Endothelial cell (in vitro differentiated cells): ENCODE data around the gene DDX18. TPM values are rescaled to one million over a fixed set of nuclear protein-coding genes. Genes with fewer than 3 reads are reported as not detected.
A peak's percentile ranks its signal among the peaks of the same experiment; 100 is the strongest.
"Not testable (repeated sequence)": the region's sequence is repeated elsewhere in the genome, so short reads cannot be mapped to it uniquely, and the experiment has no call there.

Source experiments
- DNase-seq: peaks from one replicate; pipeline ENCODE4 v3.0.0; 2021; ENCODE audit warnings: low spot score
- H3K27ac Mint-ChIP-seq: one replicate; pipeline ENCODE4 v1.8.0; 2021; ENCODE audit warnings: mixed read lengths, inconsistent platforms; ENCODE audit not compliant: unreplicated experiment
- H3K27me3 Mint-ChIP-seq: one replicate; pipeline ENCODE4 v1.8.0; 2021; ENCODE audit warnings: mild to moderate bottlenecking, moderate library complexity, mixed read lengths, inconsistent platforms; ENCODE audit not compliant: unreplicated experiment
- H3K36me3 Mint-ChIP-seq: one replicate; pipeline ENCODE4 v1.8.0; 2021; ENCODE audit warnings: mild to moderate bottlenecking, low read depth, mixed read lengths, inconsistent platforms; ENCODE audit not compliant: unreplicated experiment
- H3K4me1 Mint-ChIP-seq: one replicate; pipeline ENCODE4 v1.8.0; 2021; ENCODE audit warnings: mild to moderate bottlenecking, mixed read lengths, inconsistent platforms; ENCODE audit not compliant: unreplicated experiment
- H3K4me3 Mint-ChIP-seq: one replicate; pipeline ENCODE4 v1.8.0; 2021; ENCODE audit warnings: mild to moderate bottlenecking, mixed read lengths, inconsistent platforms; ENCODE audit not compliant: unreplicated experiment
- H3K9me3 Mint-ChIP-seq: one replicate; pipeline ENCODE4 v1.8.0; 2021; ENCODE audit warnings: mixed read lengths, inconsistent platforms; ENCODE audit not compliant: unreplicated experiment
- CTCF ChIP-seq: fragments of 200-600 bp; sonication (generic); IDR thresholded peaks from one replicate; pipeline ENCODE4 v1.5.0; 2021; ENCODE audit warnings: antibody characterized with exemption; ENCODE audit not compliant: unreplicated experiment
- total RNA-seq: library from RNA; stranded (reverse); fragmentation: NEBNext Ultra II Directional; extraction: Animal tissue kit (Norgen Biotek cat#: 25700); gene quantifications from one replicate; pipeline ENCODE4 v1.2.1, GENCODE V29; 2021; ENCODE audit not compliant: unreplicated experiment

Gene DDX18
- total RNA-seq, 1 donor from 2014 or later: 67.3 TPM

GRCh38 chr2:117818921-117819320 lies 4.4 kb downstream of the DDX18 start:
- DNase-seq: no peak
- Mint-ChIP-seq H3K27me3 (peaks cover 5% of the 10 kb centered on the region), H3K36me3 (peaks cover 44% of the 10 kb centered on the region), H3K4me3 (no peak overlapping the region), H3K27ac (no peak overlapping the region), H3K4me1 (peaks cover 14% of the 10 kb centered on the region), H3K9me3 (no peaks in the 10 kb centered on the region)
- TF ChIP-seq CTCF: no peak

- Mint-ChIP-seq H3K4me3 (no peak overlapping the region), H3K27ac (no peak overlapping the region), H3K36me3 (peaks cover 44% of the 10 kb centered on the region), H3K9me3 (no peaks in the 10 kb centered on the region), H3K4me1 (peaks cover 5% of the 10 kb centered on the region), H3K27me3 (no peaks in the 10 kb centered on the region)
- no peak for DNase-seq
- TF ChIP-seq CTCF: no peak
These were observed 6.0 kb downstream of the DDX18 start for GRCh38 chr2:117820444-117820843.

- Mint-ChIP-seq H3K27ac (no peak overlapping the region), H3K9me3 (no peaks in the 10 kb centered on the region), H3K4me3 (no peak overlapping the region), H3K27me3 (no peaks in the 10 kb centered on the region), H3K36me3 (peaks cover 57% of the 10 kb centered on the region), H3K4me1 (no peaks in the 10 kb centered on the region)
- no peak for DNase-seq
- TF ChIP-seq CTCF: no peak
These were observed 10.9 kb downstream of the DDX18 start for GRCh38 chr2:117825437-117825836.

- not testable (repeated sequence) for H3K9me3 Mint-ChIP-seq, H3K27ac Mint-ChIP-seq, H3K27me3 Mint-ChIP-seq, H3K4me1 Mint-ChIP-seq, DNase-seq
- peaks cover 56% of the 10 kb centered on the region for H3K36me3 Mint-ChIP-seq
- H3K4me3 Mint-ChIP-seq: peak overlapping the region; percentile 26
These were observed 13.0 kb downstream of the DDX18 start for GRCh38 chr2:117827464-117827863.

- no peak overlapping the region for H3K27ac Mint-ChIP-seq
- no peak for TF ChIP-seq CTCF
- no peaks in the 10 kb centered on the region for H3K9me3 Mint-ChIP-seq
- no peaks in the 10 kb centered on the region for H3K27me3 Mint-ChIP-seq
- peaks cover 54% of the 10 kb centered on the region for H3K36me3 Mint-ChIP-seq
- H3K4me1 Mint-ChIP-seq: no peaks in the 10 kb centered on the region
- H3K4me3 Mint-ChIP-seq: peak overlapping the region; percentile 23
- no peak for DNase-seq
These were observed 14.4 kb downstream of the DDX18 start for GRCh38 chr2:117828870-117829269.

- Mint-ChIP-seq H3K36me3 (peaks cover 41% of the 10 kb centered on the region), H3K27ac (no peak overlapping the region), H3K4me1 (peaks cover 11% of the 10 kb centered on the region), H3K27me3 (peaks cover 1% of the 10 kb centered on the region), H3K9me3 (no peaks in the 10 kb centered on the region), H3K4me3 (no peak overlapping the region)
- TF ChIP-seq CTCF: no peak
- DNase-seq: no peak
These were observed 17.8 kb downstream of the DDX18 start for GRCh38 chr2:117832332-117832731.
